AG10803 (cell line): ENCODE results near the gene OLFM3.

Source experiments
- DNase-seq: peaks from one replicate; pipeline ENCODE4 v3.0.0; 2010; ENCODE audit warnings: low read depth
- H3K4me3 ChIP-seq: 2 replicates; pipeline ENCODE4 v1.5.1; 2011; ENCODE audit warnings: mild to moderate bottlenecking, low read length, control low read depth
- CTCF ChIP-seq: conservative IDR thresholded peaks from 2 replicates; pipeline ENCODE4 v1.5.1; 2011; ENCODE audit warnings: mild to moderate bottlenecking, low read length, control low read depth, inconsistent platforms

The OLFM3 gene

DNA sequence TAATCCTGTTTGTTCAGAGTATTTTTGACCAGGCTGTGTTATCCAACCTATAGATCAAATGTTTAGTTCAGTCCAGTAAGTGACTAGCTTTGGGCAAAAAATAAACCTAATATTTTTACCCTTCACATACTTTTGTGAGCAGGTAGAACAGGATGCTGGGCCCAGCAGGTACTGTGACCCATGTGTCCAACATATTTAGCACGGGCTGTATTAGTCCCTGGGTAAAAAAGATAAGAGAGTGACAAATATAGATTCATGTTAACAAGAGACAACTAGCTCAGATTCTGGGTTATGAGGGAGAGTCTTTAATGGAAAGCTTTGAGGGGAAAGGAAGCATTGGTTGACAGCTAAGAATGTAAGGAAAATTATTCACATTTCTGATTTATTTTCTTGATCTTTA is 43.1 kb downstream of the OLFM3 start:
- no peak for TF ChIP-seq CTCF
- no peak for DNase-seq
- H3K4me3 ChIP-seq, result no peak overlapping the region

GRCh38 chr1:101945884-101946283 is 50.8 kb downstream of the OLFM3 start:
- H3K4me3 ChIP-seq, result no peak overlapping the region
- TF ChIP-seq CTCF, result no peak
- no peak for DNase-seq

DNA sequence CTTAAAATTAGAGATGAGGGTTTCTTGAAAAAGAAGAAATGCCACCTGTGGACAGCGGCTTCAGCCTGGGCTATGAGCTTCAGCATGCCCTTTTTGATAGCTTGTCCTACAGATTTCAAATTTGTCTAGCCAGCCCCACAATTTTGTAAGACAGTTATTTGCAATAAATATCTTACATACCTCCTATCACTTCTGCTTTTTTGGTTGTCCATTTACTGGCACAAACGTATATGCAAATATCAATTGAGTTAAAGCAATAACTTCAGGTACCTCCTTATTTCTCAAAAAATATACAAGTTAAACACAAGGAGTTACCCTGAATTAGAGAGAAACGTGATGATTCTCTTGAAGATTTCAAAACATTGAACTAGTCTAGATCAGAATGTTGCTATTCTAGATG is 53.5 kb downstream of the OLFM3 start:
- no peak for TF ChIP-seq CTCF
- H3K4me3 ChIP-seq, result no peak overlapping the region
- DNase-seq, result no peak

DNA sequence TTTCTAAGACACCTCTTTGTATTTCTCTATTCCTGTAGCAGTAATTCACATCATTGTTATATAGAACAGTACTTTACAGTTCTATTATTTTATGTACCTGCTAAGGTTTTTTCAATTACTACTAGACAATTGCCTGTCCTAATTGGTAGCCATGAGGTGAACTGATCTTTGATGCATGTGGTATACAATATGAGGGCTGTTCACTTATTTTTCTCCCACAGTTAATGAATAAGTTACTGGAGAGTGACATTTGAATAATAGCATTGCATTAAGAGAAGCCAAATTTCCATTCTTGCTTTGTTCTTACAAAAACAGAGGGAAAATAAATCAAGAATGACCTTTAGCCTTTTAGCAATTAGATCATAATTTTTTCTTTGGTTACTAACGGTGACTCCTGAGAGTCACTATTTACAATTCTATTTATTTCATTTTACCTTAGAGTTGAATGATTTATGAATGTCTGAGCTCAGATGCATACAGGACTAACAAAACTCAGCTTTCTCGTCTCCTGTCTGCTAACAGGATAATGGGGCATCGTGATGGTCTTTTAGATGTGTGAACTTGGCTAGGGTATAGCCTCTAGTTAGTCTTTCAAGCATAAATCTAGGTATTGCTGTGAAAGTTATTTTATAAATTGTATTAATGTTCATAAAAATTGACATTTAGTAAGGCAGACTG is 54.1 kb downstream of the OLFM3 start:
- H3K4me3 ChIP-seq, result no peak overlapping the region
- no peak for DNase-seq
- TF ChIP-seq CTCF, result no peak

DNA sequence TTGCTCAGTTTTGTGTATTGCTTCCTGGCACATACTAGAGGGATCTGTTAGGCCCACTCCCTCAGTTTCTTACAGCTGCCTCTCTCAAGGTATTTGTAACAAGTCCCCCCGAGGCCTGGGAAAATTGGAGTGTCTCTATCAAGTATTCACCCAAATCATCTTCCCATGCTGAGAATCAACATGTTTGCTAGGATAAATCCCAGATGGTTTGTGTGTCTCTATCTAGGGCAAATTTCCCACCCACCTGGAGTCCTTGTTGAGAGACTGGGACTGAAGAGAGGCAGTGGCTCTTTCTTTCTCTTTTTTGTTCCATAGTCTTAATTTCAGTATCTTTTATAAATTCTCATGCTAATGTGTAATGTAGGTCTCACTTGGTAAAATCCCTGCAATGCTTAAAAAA is 58.0 kb downstream of the OLFM3 start:
- DNase-seq, result no peak
- TF ChIP-seq CTCF, result no peak
- H3K4me3 ChIP-seq, result no peak overlapping the region

GRCh38 chr1:101929343-101929742 is 67.4 kb downstream of the OLFM3 start:
- no peak for TF ChIP-seq CTCF
- H3K4me3 ChIP-seq, result no peak overlapping the region
- DNase-seq, result no peak

DNA sequence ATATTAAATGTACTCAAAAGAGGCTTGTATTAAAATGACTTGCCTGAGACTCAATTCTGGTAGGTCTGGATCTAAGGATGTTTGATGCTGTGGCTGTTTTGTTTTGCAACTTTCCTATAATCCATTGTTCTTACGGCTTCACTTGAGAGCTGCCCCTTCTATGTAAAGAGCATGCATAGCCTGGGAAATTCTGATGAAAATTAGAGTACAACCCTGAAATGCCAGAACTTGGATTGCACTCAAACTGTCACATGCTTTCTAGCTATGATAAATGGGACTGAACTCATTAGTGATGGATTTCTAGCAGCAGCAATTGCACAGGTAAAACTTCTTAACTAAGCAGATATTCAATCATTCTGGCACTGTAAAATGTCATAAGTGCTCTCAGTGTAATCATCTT is 67.9 kb downstream of the OLFM3 start:
- TF ChIP-seq CTCF, result no peak
- H3K4me3 ChIP-seq, result no peak overlapping the region

More for the DNA sequence above, 67.9 kb downstream of the OLFM3 start:
- no peak for DNase-seq
